PC-3 (cell line): ENCODE measurements around the gene IDH3G.

Source experiments
- CTCF ChIP-seq: fragments of 300-600 bp; sonication (generic); conservative IDR thresholded peaks from 2 replicates; pipeline ENCODE4 v1.5.1; 2017; ENCODE audit warnings: antibody characterized with exemption, low read depth, mild to moderate bottlenecking, low read length
- EZH2 ChIP-seq: fragments of 300-600 bp; sonication (generic); IDR thresholded peaks from one replicate; pipeline ENCODE4 v1.6.1; 2017; ENCODE audit warnings: antibody characterized with exemption, mild to moderate bottlenecking, low read length; ENCODE audit not compliant: unreplicated experiment
- EZH2phosphoT487 ChIP-seq: fragments of 300-600 bp; sonication (generic); IDR thresholded peaks from 2 replicates; pipeline ENCODE4 v1.6.1; 2018; ENCODE audit warnings: mild to moderate bottlenecking, antibody characterized with exemption, low read length, borderline replicate concordance

DNA sequence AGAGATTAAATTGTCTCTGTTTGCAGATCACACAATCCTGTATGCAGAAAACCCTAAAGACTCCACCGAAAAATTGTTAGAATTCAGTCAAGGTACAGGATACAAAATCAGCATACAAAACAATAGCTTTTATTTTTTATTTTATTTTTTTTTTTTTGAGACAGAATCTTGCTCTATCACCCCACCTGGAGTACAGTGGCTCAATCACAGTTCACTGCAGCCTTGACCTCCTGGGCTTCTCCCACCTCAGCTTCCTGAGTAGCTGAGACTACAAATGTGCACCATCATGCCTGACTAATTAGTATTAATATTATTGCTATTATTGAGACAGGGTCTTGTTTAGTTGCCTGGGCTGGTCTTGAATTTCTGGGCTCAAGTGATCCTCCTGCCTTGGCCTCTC lies 39.0 kb downstream of the IDH3G start:
- no peak; the same call in 1 of the 2 replicates for TF ChIP-seq CTCF
- no peak for TF ChIP-seq EZH2phosphoT487
- TF ChIP-seq EZH2 = no peak
